CD14-positive monocyte (primary cell): Measurements from ENCODE around the gene TMEM144. TPM values are rescaled to one million over a fixed set of nuclear protein-coding genes. Genes with fewer than 3 reads are reported as not detected.

Source experiments
- DNase-seq, 3 donors: peaks; one replicate each; pipeline ENCODE4 v3.0.0-alpha.2; 2011 to 2022
- H2AFZ ChIP-seq: 2 replicates; pipeline ENCODE4 v1.6.0; 2012; ENCODE audit warnings: mild to moderate bottlenecking, low read depth, low read length, inconsistent platforms; ENCODE audit not compliant: insufficient read depth, poor library complexity, severe bottlenecking
- H3K27ac ChIP-seq, 2 donors: 1 replicate in 1 of 2; 2 replicates in 1 of 2; pipeline ENCODE4 v1.5.1; 2012 to 2013; ENCODE audit warnings: low read length in 2 of 2, control low read depth in 1 of 2, inconsistent platforms in 1 of 2, low read depth in 1 of 2, mild to moderate bottlenecking in 1 of 2
- H3K27me3 ChIP-seq, 2 donors: one replicate each; pipeline versions ENCODE4 v1.6.0 to v1.6.1; 2011 to 2013; ENCODE audit warnings: low read length in 2 of 2; ENCODE audit not compliant: control insufficient read depth in 2 of 2, insufficient read depth in 2 of 2
- H3K36me3 ChIP-seq, 2 donors: replicated peaks in 1 of 2; 1 replicate in 1 of 2; 2 replicates in 1 of 2; pipeline versions ENCODE4 v1.5.1 to v1.6.1; 2012 to 2013; ENCODE audit warnings: low read length in 2 of 2, control low read depth in 1 of 2, inconsistent platforms in 1 of 2, mild to moderate bottlenecking in 1 of 2; ENCODE audit not compliant: insufficient read depth in 2 of 2, control insufficient read depth in 1 of 2
- H3K4me1 ChIP-seq, 2 donors: 1 replicate in 1 of 2; 2 replicates in 1 of 2; pipeline versions ENCODE4 v1.5.1 to v1.6.1; 2012 to 2013; ENCODE audit warnings: low read length in 2 of 2, control low read depth in 1 of 2, inconsistent platforms in 1 of 2, mild to moderate bottlenecking in 1 of 2, moderate library complexity in 1 of 2; ENCODE audit not compliant: insufficient read depth in 2 of 2, control insufficient read depth in 1 of 2
- H3K4me2 ChIP-seq: replicated peaks from 2 replicates; pipeline ENCODE3; 2012; ENCODE audit warnings: low read length, moderate library complexity, mild to moderate bottlenecking; ENCODE audit not compliant: poor library complexity, severe bottlenecking; ENCODE audit errors: extremely low read depth
- H3K4me3 ChIP-seq, 3 experiments: fragments of 200-600 bp in 1 of 3; sonication (generic) in 1 of 3; replicated peaks in 1 of 3; 1 replicate in 2 of 3; 2 replicates in 1 of 3; pipeline ENCODE4 v1.5.1; 2011 to 2013; ENCODE audit warnings: low read length in 3 of 3, mild to moderate bottlenecking in 3 of 3, control low read depth in 2 of 3, low read depth in 2 of 3, inconsistent platforms in 1 of 3, moderate library complexity in 1 of 3
- H3K79me2 ChIP-seq: 2 replicates; pipeline ENCODE4 v1.6.0; 2012; ENCODE audit warnings: mild to moderate bottlenecking, control low read depth, inconsistent platforms, low read length, moderate library complexity; ENCODE audit not compliant: insufficient read depth
- H3K9ac ChIP-seq: 2 replicates; pipeline ENCODE4 v1.6.0; 2017; ENCODE audit warnings: low read length, mild to moderate bottlenecking; ENCODE audit not compliant: insufficient read depth, poor library complexity, severe bottlenecking
- H3K9me3 ChIP-seq, 2 donors: replicated peaks in 1 of 2; 1 replicate in 1 of 2; 2 replicates in 1 of 2; pipeline versions ENCODE4 v1.5.1 to v1.6.1; 2012 to 2013; ENCODE audit warnings: low read length in 2 of 2, control low read depth in 1 of 2; ENCODE audit not compliant: control insufficient read depth in 1 of 2, insufficient read depth in 1 of 2
- H4K20me1 ChIP-seq: 2 replicates; pipeline ENCODE4 v1.6.0; 2012; ENCODE audit warnings: mild to moderate bottlenecking, low read length, control low read depth, moderate library complexity; ENCODE audit not compliant: insufficient read depth
- H3K27ac Mint-ChIP-seq, 7 donors: one replicate each; pipeline ENCODE4 v1.8.0; 2020; ENCODE audit warnings: mild to moderate bottlenecking in 7 of 7, mixed read lengths in 7 of 7, moderate library complexity in 6 of 7, inconsistent platforms in 2 of 7
- H3K27me3 Mint-ChIP-seq, 3 donors: one replicate each; pipeline ENCODE4 v1.8.0; 2021 to 2022; ENCODE audit warnings: low read depth in 3 of 3, mild to moderate bottlenecking in 3 of 3, mixed read lengths in 3 of 3, moderate library complexity in 3 of 3, inconsistent platforms in 1 of 3
- H3K36me3 Mint-ChIP-seq, 2 donors: one replicate each; pipeline ENCODE4 v1.8.0; 2020; ENCODE audit warnings: mixed read lengths in 2 of 2, inconsistent platforms in 1 of 2, mild to moderate bottlenecking in 1 of 2
- H3K4me1 Mint-ChIP-seq: one replicate; pipeline ENCODE4 v1.8.0; 2020; ENCODE audit warnings: mild to moderate bottlenecking, mixed read lengths
- H3K4me3 Mint-ChIP-seq, 2 donors: one replicate each; pipeline ENCODE4 v1.8.0; 2020; ENCODE audit warnings: mild to moderate bottlenecking in 2 of 2, mixed read lengths in 2 of 2, moderate library complexity in 1 of 2
- H3K9me3 Mint-ChIP-seq, 7 donors: one replicate each; pipeline ENCODE4 v1.8.0; 2020 to 2022; ENCODE audit warnings: mixed read lengths in 7 of 7, mild to moderate bottlenecking in 6 of 7, moderate library complexity in 6 of 7, inconsistent platforms in 2 of 7
- CTCF ChIP-seq: fragments of 200-600 bp; IDR thresholded peaks from one replicate; pipeline ENCODE4 v1.8.0; 2022; ENCODE audit warnings: antibody characterized with exemption, mild to moderate bottlenecking
- WGBS: methylation state at CpG from one replicate; pipeline ENCODE4 v1.1.5; 2013; ENCODE audit warnings: missing lambda C conversion rate; ENCODE audit not compliant: insufficient coverage; 5-methylcytosine and 5-hydroxymethylcytosine counted together
- intact Hi-C, 2 donors: fragments of 100-400 bp; cut with micrococcal nuclease; formaldehyde crosslinking; loops; one replicate each; pipeline versions ENCODE4 v1.15.0 to v1.15.1; 2023
- polyA plus RNA-seq, 3 donors: library from polyadenylated mRNA; depleted of rRNA in 1 of 3; unstranded in 2 of 3; stranded (reverse) in 1 of 3; fragments of 300-500 nt in 2 of 3; fragments of >200 nt in 1 of 3; fragmentation: Illumina TruSeq in 2 of 3; gene quantifications; 1 replicate in 2 of 3; 2 replicates in 1 of 3; pipeline ENCODE4 v1.2.3, GENCODE V29; 2012 to 2021

The TMEM144 gene
- polyA plus RNA-seq, 3 donors: 1.0 to 27.9 (median 1.5) TPM

DNA sequence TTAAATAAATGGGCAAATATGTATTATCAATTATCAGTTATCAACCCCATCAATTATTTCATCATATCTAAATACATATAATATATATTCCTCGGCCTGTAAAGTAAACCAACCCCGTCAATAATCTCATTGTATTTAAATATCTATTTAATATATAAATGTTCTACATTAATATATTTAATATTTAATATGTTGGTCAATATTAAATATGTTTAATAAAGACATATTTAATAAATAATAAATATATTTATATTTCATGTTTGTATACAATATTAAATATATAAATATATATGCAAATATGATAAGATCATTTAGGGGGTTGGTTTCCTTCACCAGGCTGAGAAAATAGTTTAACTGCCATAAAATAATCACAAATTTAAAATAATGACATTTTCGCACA, 6.4 kb upstream of the TMEM144 start:
- Histone ChIP-seq H2AFZ (no peak overlapping the region), H3K4me1 (peaks cover 24 to 32% of the 10 kb centered on the region in 2 donors), H3K9ac (no peak overlapping the region), H3K4me2 (no peak overlapping the region), H3K79me2 (no peaks in the 10 kb centered on the region), H3K36me3 (peaks cover 12 to 64% of the 10 kb centered on the region in 2 donors), H3K27me3 (no peaks in the 10 kb centered on the region), H3K4me3 (no peak overlapping the region), H3K9me3 (no peaks in the 10 kb centered on the region), H4K20me1 (no peaks in the 10 kb centered on the region), H3K27ac (no peak overlapping the region)
- no peak for TF ChIP-seq CTCF
- no peak for DNase-seq
- peaks cover 1 to 2% (median 2%) of the 10 kb centered on the region in 3 donors for H3K27me3 Mint-ChIP-seq
- no CpG with 5 or more reads among the region's 3 CpGs for WGBS
- H3K4me3 Mint-ChIP-seq: no peak overlapping the region
- peaks cover 0 to 7% (median 0%) of the 10 kb centered on the region in 7 donors for H3K9me3 Mint-ChIP-seq
- peaks cover 51 to 68% of the 10 kb centered on the region in 2 donors for H3K36me3 Mint-ChIP-seq
- intact Hi-C loops: no loop called here
- no peak overlapping the region for H3K27ac Mint-ChIP-seq
- H3K4me1 Mint-ChIP-seq: peaks cover 26% of the 10 kb centered on the region

- no peaks in the 10 kb centered on the region for H3K79me2 ChIP-seq
- Mint-ChIP-seq H3K9me3 (peaks cover 0 to 7% (median 0%) of the 10 kb centered on the region in 7 donors), H3K27me3 (peaks cover 1 to 2% (median 2%) of the 10 kb centered on the region in 3 donors), H3K36me3 (peaks cover 45 to 56% of the 10 kb centered on the region in 2 donors), H3K4me3 (peak overlapping the region; percentile 78 to 90), H3K4me1 (peaks cover 28% of the 10 kb centered on the region), H3K27ac (peak overlapping the region; percentile 98 to 99 (median 99))
- H3K4me3 ChIP-seq: peak overlapping the region in 1 of 3 experiments; percentile 76
- no peak overlapping the region for H2AFZ ChIP-seq
- H4K20me1 ChIP-seq: no peaks in the 10 kb centered on the region
- peak; percentile 80 to 89 (median 88) for DNase-seq
- H3K4me2 ChIP-seq: peak overlapping the region; percentile 77
- H3K9me3 ChIP-seq: no peaks in the 10 kb centered on the region
- H3K36me3 ChIP-seq: peaks cover 6 to 59% of the 10 kb centered on the region in 2 donors
- intact Hi-C loops: loop anchor here (5.0 kb wide), 2 partner anchors 37 to 42 kb away; partner anchors contain the start of gene GASK1B (in 1 of the 2)
- peaks cover 29 to 32% of the 10 kb centered on the region in 2 donors for H3K4me1 ChIP-seq
- no peak for TF ChIP-seq CTCF
- H3K27ac ChIP-seq: peak overlapping the region; percentile 98 to 100
- H3K27me3 ChIP-seq: no peaks in the 10 kb centered on the region
- peak overlapping the region; percentile 90 for H3K9ac ChIP-seq
- WGBS: no CpG with 5 or more reads among the region's 5 CpGs
Measured at GRCh38 chr4:158208963-158209640, 1.2 kb upstream of the TMEM144 start.
